NCI-H82 (cell line): ENCODE results near the gene SLC12A6.

Experiments used
- DNase-seq: peaks from one replicate; lab custom pipeline; 2025; lab: John Stamatoyannopoulos, UW

The SLC12A6 gene

DNA sequence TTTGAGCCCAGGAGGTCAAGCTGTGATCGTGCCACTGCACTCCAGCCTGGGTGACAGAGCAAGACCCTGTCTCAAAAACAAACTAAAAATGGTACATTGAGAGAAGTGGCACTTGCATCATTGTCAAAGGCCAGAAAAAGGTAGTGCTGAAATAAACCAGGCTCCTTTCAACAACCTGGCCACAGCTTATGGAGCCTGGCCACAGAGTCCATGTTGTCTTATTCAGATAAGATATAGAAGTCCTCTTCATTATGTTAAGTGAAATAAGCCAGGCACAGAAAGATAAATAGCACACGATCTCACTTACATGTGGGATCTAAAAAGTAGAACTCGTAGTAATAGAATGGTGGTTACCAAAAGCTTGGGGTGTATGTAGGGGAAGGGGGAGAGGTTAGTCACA lies 78.0 kb downstream of the SLC12A6 start:
- no peak for DNase-seq

- DNase-seq = no peak
These were observed 79.4 kb downstream of the SLC12A6 start for GRCh38 chr15:34258151-34258550.

GRCh38 chr15:34252545-34252944 lies 85.0 kb downstream of the SLC12A6 start:
- DNase-seq = no peak

DNA sequence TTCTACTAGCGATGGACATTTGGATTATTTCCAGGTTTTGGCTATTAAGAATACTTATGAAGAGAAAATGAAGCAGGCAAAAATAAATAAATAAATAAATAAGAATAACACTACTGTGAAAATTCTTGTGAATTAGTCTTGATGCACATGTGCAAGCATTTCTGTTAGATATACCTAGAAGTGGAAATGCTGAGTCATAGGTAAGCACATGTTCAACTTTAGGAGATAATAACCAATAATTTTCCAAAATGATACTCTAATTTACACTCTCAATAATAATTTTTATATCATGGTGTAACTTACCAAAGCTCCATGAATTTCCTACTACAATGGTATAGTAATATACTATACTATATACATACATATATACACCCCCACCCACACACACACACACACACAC lies 89.4 kb downstream of the SLC12A6 start:
- no peak for DNase-seq

DNA sequence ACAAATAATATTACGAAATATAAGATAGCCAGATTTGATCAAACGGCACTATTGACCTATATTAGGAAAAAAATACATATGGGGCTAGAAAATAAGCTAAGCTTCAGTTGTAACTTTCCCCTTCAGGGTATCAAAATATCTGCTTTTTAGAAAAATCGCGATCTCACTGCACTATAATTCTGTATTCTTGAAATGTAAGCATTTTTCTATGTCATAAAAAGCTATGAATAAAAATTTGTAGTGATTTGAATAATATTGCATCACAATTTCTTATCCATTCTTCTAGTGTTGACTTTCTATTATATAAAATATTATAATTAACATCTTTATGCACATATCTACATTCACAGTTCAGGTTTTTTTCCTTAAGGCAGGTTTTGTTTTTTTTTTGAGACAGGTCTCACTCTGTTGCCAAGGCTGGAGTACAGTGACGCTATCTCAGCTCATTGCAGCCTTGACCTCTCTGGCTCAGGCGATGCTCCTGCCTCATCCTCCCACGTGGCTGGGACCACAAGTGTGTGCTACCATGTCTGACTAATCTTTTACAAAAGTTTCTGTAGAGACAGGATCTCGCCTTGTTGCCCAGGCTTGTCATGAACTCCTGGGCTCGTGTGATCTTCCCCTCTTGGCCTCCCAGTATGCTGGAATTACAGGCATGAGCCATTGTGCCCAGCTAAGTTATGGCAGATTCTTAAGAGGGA lies 91.2 kb downstream of the SLC12A6 start:
- DNase-seq = no peak

DNA sequence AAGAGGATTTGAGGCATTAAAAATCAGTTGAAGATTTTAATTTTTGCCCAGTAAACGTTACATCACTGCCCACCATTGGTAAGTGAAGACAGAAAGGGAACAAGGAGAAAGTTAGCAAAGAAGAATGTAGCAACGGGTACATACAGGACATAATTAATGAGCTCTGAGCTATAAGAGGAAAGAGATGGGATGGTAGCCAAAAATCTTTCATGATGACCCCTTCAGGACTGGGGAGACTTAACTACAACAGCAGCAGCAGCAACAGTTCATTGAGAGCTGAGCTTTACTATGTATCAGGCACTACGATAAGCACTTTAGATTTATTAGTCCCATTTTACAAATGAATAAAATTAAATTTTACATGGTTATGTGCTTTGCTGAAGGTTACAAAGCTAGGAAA lies 94.4 kb downstream of the SLC12A6 start:
- no peak for DNase-seq

- DNase-seq = no peak
These were observed 95.3 kb downstream of the SLC12A6 start for GRCh38 chr15:34242331-34242710.

DNA sequence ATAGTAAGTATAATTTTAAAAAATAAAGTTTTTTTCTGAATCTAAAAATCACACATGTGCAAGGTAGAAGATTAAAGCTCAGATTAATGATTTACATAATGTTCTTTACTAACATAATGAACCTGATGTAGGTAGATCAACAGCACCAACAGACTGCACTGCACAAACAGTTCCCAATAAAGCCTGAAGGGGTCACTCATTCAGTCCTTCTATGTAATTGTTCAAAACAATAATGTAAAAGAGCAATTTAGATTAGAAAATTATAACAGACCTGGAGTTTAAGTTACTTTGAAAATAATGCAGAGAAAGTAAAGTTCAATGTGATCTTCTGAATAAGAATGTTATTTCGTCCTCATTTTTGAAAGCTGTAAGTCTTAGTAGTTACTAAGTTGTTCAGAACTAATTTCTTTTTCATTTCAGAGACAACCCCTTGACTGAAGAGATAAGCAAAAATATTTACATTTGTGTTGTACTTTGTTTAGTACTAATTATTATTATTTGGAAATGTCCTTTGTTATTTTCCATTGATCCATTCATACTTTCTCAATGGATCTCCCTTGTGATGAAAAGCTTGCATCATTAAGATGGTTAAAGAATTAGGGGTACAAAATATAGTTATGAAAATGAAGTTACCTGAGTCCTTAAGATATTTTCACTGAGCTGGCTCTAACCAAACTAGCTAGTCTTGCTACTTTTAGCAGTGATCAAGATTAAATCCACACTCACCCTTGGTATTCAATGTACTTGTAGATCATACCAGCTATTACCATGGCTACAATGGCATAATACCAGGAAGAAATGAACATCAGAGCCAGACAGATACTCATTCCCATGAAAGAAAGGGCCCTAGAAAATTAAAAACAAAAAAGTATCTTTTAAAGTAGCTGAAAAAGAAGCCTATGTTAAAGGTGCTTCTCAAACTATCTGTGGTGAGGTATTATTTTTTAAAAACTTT lies 95.9 kb downstream of the SLC12A6 start:
- peak; percentile 68 for DNase-seq

GRCh38 chr15:34240537-34240936 lies 97.0 kb downstream of the SLC12A6 start:
- DNase-seq = no peak

- no peak for DNase-seq
These were observed 98.3 kb downstream of the SLC12A6 start for GRCh38 chr15:34239151-34239808.

DNA sequence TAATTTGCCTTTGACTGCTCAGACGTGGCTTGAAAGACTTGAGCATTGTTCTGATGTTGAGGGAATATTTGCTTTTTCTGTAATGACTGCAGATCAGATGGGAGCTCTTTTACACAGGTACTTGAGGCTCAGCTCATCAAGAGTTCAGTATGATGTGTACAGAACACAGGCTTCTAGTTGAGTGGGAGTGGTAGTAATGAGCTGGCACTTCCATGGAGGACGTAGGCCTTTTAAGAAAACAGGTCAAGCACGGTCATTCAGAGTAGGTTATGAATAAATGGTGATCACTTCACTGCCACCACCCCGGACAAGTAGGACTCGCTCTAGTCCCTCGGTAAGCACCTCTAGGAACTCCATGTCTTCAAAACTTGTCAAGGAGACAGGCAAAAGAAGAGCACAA lies 104.0 kb downstream of the SLC12A6 start:
- no peak for DNase-seq

- peak; percentile 61 for DNase-seq
These were observed 113.5 kb downstream of the SLC12A6 start for GRCh38 chr15:34223904-34224596.

- DNase-seq = peak; percentile 26
These were observed 119.9 kb downstream of the SLC12A6 start for GRCh38 chr15:34217587-34218225.

GRCh38 chr15:34216527-34217270 lies 120.9 kb downstream of the SLC12A6 start:
- peak; percentile 79 for DNase-seq

- peak; percentile 30 for DNase-seq
These were observed 123.4 kb downstream of the SLC12A6 start for GRCh38 chr15:34214135-34214534.

GRCh38 chr15:34213690-34214089 lies 123.9 kb downstream of the SLC12A6 start:
- peak; percentile 13 for DNase-seq

DNA sequence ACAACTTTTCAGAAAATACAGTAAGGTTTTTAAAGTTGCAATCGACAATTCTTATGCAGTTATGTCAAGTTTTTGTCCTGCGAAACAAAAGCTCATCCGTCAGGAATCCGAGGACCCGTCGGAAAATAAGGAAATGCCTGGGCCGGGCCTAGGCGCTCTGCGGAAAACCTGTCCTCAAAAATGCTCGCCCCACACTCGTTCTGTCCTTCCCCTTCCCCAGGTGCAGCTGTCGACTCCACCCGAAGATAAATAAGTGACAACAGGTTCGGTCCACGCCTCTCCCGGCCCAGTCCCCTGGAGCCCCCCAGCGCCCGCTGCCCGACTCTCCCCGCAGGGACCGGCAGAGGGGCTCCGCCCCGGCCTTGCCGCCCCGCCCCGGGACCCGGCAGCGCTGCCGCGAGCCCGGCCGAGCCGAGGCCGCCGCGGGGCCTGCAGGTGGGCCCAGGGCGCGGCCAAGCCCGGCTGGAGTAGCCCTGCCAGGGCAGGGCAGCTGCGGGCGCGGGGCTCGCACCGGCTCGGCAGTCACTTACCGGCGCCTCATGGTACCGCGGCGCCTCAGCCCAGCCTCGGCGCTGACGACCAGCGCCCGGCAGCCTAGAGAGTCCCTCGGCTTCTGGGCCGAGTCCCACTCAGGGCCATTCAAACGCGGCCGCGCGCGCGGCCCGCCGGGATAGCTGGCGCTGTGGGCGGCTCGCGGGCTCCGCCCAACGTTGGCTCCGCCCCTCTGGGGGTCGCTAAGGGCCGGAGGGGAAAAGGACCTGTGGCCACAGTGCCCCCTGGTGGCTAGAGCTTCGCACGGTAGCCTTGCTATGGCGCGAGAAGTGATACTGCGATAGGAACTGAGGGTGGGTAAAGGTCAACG lies 127.9 kb downstream of the SLC12A6 start, which contains the start of gene KATNBL1:
Gene KATNBL1, minus strand, starts transcription at position 676 of the 862 bp plus-strand sequence. CDS start 46,420 bp downstream, outside the sequence.
- peak; percentile 99 for DNase-seq

- peak; percentile 78 for DNase-seq
These were observed 131.6 kb downstream of the SLC12A6 start for GRCh38 chr15:34206011-34206410.

- DNase-seq = no peak
These were observed 133.6 kb downstream of the SLC12A6 start for GRCh38 chr15:34203936-34204335.

GRCh38 chr15:34203305-34203704 lies 134.3 kb downstream of the SLC12A6 start:
- DNase-seq = no peak
